Measurements from ENCODE around the gene ITGA2B.

- TF ChIP-seq TOX (CRISPR knock-in tag; IDR thresholded peaks at IDR 0.05; ENCODE audit: borderline replicate concordance) (no peak), ZNF8 (CRISPR knock-in tag; IDR thresholded peaks at IDR 0.05) (no peak), PPARA (CRISPR knock-in tag; IDR thresholded peaks at IDR 0.05; ENCODE audit: borderline replicate concordance) (no peak), CSDC2 (CRISPR knock-in tag; IDR thresholded peaks at IDR 0.05) (no peak), TCF4 (CRISPR knock-in tag; IDR thresholded peaks at IDR 0.05; ENCODE audit: borderline replicate concordance) (no peak), BACH2 (CRISPR knock-in tag; IDR thresholded peaks at IDR 0.05; ENCODE audit: borderline replicate concordance) (no peak), SNAI2 (CRISPR knock-in tag; IDR thresholded peaks at IDR 0.05) (no peak)
Measured at GRCh38 chr17:44432254-44433157, 43.1 kb upstream of the ITGA2B start.

All from SK-N-SH treated with all-trans-retinoic acid at 6 μM for 48 hours (cell line).